NCI-H2029 (cell line): Measurements from ENCODE around the gene KCNAB2.

Experiments used
- DNase-seq: peaks from one replicate; lab custom pipeline; 2025; lab: John Stamatoyannopoulos, UW

KCNAB2 gene

GRCh38 chr1:6109688-6110087, 64.0 kb downstream of the KCNAB2 start:
- no peak for DNase-seq

- no peak for DNase-seq
Measured at GRCh38 chr1:6110326-6110725, 64.6 kb downstream of the KCNAB2 start.

- peak; percentile 87 for DNase-seq
Measured at GRCh38 chr1:6111571-6111970, 65.9 kb downstream of the KCNAB2 start.

GRCh38 chr1:6111991-6112689, 66.5 kb downstream of the KCNAB2 start:
- no peak for DNase-seq

GRCh38 chr1:6112690-6113005, 67.0 kb downstream of the KCNAB2 start:
- DNase-seq: no peak

GRCh38 chr1:6113116-6113515, 67.4 kb downstream of the KCNAB2 start:
- DNase-seq: no peak

GRCh38 chr1:6113745-6114144, 68.1 kb downstream of the KCNAB2 start:
- no peak for DNase-seq

- DNase-seq: no peak
Measured at GRCh38 chr1:6116137-6116536, 70.4 kb downstream of the KCNAB2 start.

GRCh38 chr1:6117064-6117463, 71.4 kb downstream of the KCNAB2 start:
- no peak for DNase-seq

- DNase-seq: no peak
Measured at GRCh38 chr1:6117624-6118023, 71.9 kb downstream of the KCNAB2 start.

GRCh38 chr1:6118415-6118814, 72.7 kb downstream of the KCNAB2 start:
- no peak for DNase-seq

- no peak for DNase-seq
Measured at GRCh38 chr1:6121021-6121421, 75.3 kb downstream of the KCNAB2 start.

GRCh38 chr1:6121651-6122370, 76.1 kb downstream of the KCNAB2 start:
- no peak for DNase-seq

GRCh38 chr1:6123083-6123482, 77.4 kb downstream of the KCNAB2 start:
- DNase-seq: no peak

- DNase-seq: no peak
Measured at GRCh38 chr1:6123816-6124215, 78.1 kb downstream of the KCNAB2 start.

- no peak for DNase-seq
Measured at GRCh38 chr1:6124341-6124740, 78.7 kb downstream of the KCNAB2 start.

GRCh38 chr1:6124746-6125365, 79.2 kb downstream of the KCNAB2 start:
- DNase-seq: no peak

GRCh38 chr1:6125366-6125765, 79.7 kb downstream of the KCNAB2 start:
- DNase-seq: no peak

GRCh38 chr1:6126028-6126427, 80.3 kb downstream of the KCNAB2 start:
- no peak for DNase-seq

GRCh38 chr1:6126521-6127067, 80.9 kb downstream of the KCNAB2 start:
- DNase-seq: no peak

- DNase-seq: peak; percentile 80
Measured at GRCh38 chr1:6127587-6128163, 82.0 kb downstream of the KCNAB2 start.

- DNase-seq: no peak
Measured at GRCh38 chr1:6128276-6129081, 82.8 kb downstream of the KCNAB2 start.
